ENCODE data around the gene EIF4H.

- TF ChIP-seq NCOA2 (IDR thresholded peaks at IDR 0.05; ENCODE audit: partially characterized antibody in 2 of 2) (no peak), ZMIZ1 (IDR thresholded peaks at IDR 0.05; ENCODE audit: low read depth in 2 of 2, low read length in 2 of 2) (no peak), KDM1A (IDR thresholded peaks at IDR 0.05) (no peak), TAF1 (IDR thresholded peaks at IDR 0.05; ENCODE audit: control insufficient read depth, extremely low read depth, insufficient read depth, low read length, severe bottlenecking) (no peak)
- TF ChIP-seq, protein P1, sequence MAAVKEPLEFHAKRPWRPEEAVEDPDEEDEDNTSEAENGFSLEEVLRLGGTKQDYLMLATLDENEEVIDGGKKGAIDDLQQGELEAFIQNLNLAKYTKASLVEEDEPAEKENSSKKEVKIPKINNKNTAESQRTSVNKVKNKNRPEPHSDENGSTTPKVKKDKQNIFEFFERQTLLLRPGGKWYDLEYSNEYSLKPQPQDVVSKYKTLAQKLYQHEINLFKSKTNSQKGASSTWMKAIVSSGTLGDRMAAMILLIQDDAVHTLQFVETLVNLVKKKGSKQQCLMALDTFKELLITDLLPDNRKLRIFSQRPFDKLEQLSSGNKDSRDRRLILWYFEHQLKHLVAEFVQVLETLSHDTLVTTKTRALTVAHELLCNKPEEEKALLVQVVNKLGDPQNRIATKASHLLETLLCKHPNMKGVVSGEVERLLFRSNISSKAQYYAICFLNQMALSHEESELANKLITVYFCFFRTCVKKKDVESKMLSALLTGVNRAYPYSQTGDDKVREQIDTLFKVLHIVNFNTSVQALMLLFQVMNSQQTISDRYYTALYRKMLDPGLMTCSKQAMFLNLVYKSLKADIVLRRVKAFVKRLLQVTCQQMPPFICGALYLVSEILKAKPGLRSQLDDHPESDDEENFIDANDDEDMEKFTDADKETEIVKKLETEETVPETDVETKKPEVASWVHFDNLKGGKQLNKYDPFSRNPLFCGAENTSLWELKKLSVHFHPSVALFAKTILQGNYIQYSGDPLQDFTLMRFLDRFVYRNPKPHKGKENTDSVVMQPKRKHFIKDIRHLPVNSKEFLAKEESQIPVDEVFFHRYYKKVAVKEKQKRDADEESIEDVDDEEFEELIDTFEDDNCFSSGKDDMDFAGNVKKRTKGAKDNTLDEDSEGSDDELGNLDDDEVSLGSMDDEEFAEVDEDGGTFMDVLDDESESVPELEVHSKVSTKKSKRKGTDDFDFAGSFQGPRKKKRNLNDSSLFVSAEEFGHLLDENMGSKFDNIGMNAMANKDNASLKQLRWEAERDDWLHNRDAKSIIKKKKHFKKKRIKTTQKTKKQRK (IDR thresholded peaks at IDR 0.05; ENCODE audit: borderline replicate concordance, low read depth, low read length) = no peak
Observed at GRCh38 chr7:74182453-74183090, 8.4 kb downstream of the EIF4H start.

Measured in K562 (cell line).